OCI-LY7 (cell line): ENCODE data around the gene THSD7A. TPM values are rescaled to one million over a fixed set of nuclear protein-coding genes. Genes with fewer than 3 reads are reported as not detected.

Experiments
- BruUV-seq: library from RNA; stranded (reverse); fragments of 400-500 nt; replicated peaks from 2 replicates; lab custom pipeline; 2021; lab: Mats Ljungman, UMichigan
- CTCF ChIA-PET: fragments of 300-600 bp; sonication (Branson Sonifier 250); formaldehyde crosslinking; loops from one replicate; lab custom pipeline; 2022; ENCODE audit warnings: antibody characterized with exemption; ENCODE audit not compliant: unreplicated experiment; lab: Charles Lee
- POLR2A ChIA-PET: fragments of 300-600 bp; sonication (Branson Sonifier 250); formaldehyde crosslinking; loops from one replicate; lab custom pipeline; 2022; ENCODE audit warnings: antibody characterized with exemption; lab: Charles Lee
- DNase-seq: peaks from one replicate; pipeline ENCODE4 v3.0.0-alpha.2; 2015; ENCODE audit warnings: low spot score
- H2AFZ ChIP-seq: fragments of 200-600 bp; sonication (generic), shearing (Covaris generic); 2 replicates; pipeline ENCODE4 v1.6.1; 2014; ENCODE audit warnings: mild to moderate bottlenecking, antibody characterized with exemption, low read length, moderate library complexity
- H3K27ac ChIP-seq: fragments of 200-600 bp; sonication (generic); 2 replicates; pipeline ENCODE4 v1.5.1; 2014; ENCODE audit warnings: mixed run types, low read depth, mild to moderate bottlenecking, moderate library complexity, low read length, inconsistent platforms; ENCODE audit not compliant: poor library complexity, severe bottlenecking
- H3K36me3 ChIP-seq: fragments of 200-600 bp; sonication (generic); 2 replicates; pipeline ENCODE4 v1.6.1; 2014; ENCODE audit warnings: mild to moderate bottlenecking, antibody characterized with exemption, low read length, moderate library complexity, mixed read lengths; ENCODE audit not compliant: insufficient read depth
- H3K4me1 ChIP-seq: fragments of 200-600 bp; sonication (generic); 2 replicates; pipeline ENCODE4 v1.5.1; 2014; ENCODE audit warnings: mild to moderate bottlenecking, low read length; ENCODE audit not compliant: insufficient read depth, poor library complexity, severe bottlenecking
- H3K4me2 ChIP-seq: fragments of 200-600 bp; sonication (generic); 2 replicates; pipeline ENCODE4 v1.6.1; 2014; ENCODE audit warnings: mild to moderate bottlenecking, low read length
- H3K4me3 ChIP-seq: fragments of 200-600 bp; sonication (generic); 2 replicates; pipeline ENCODE4 v1.5.1; 2014; ENCODE audit warnings: mild to moderate bottlenecking, low read depth, low read length; ENCODE audit not compliant: poor library complexity, severe bottlenecking
- H3K79me2 ChIP-seq: fragments of 200-600 bp; sonication (generic); 2 replicates; pipeline ENCODE4 v1.6.1; 2016; ENCODE audit warnings: low read depth, mild to moderate bottlenecking, low read length, moderate library complexity, mixed read lengths; ENCODE audit not compliant: insufficient read depth
- H3K9me2 ChIP-seq: fragments of 200-600 bp; sonication (generic); 2 replicates; pipeline ENCODE4 v1.6.1; 2016; ENCODE audit warnings: mild to moderate bottlenecking, low read length, mixed read lengths; ENCODE audit not compliant: insufficient read depth
- H3K9me3 ChIP-seq: fragments of 200-600 bp; sonication (generic); 2 replicates; pipeline ENCODE4 v1.6.1; 2014; ENCODE audit warnings: mild to moderate bottlenecking, mixed run types, low read length, mixed read lengths
- H4K20me1 ChIP-seq: fragments of 200-600 bp; sonication (generic); 2 replicates; pipeline ENCODE4 v1.6.1; 2014; ENCODE audit warnings: mild to moderate bottlenecking, antibody characterized with exemption, low read length, moderate library complexity, mixed read lengths; ENCODE audit not compliant: insufficient read depth
- EZH2phosphoT487 ChIP-seq: fragments of 200-600 bp; sonication (generic); IDR thresholded peaks from 2 replicates; pipeline ENCODE4 v1.6.1; 2018; ENCODE audit warnings: low read depth, borderline replicate concordance, mild to moderate bottlenecking, mixed run types, antibody characterized with exemption, low read length, moderate library complexity, mixed read lengths
- intact Hi-C: fragments of 100-400 bp; cut with micrococcal nuclease; formaldehyde crosslinking; loops from one replicate; pipeline ENCODE4 v1.10.0; 2022; ENCODE audit not compliant: unreplicated experiment
- total RNA-seq, 2 experiments: library from RNA; depleted of rRNA in 1 of 2; stranded (reverse); fragments of >200 nt in 1 of 2; shearing (Covaris generic) in 1 of 2; gene quantifications; 2 replicates each; pipeline ENCODE4 v1.2.3, GENCODE V29; 2014 to 2022
- TF ChIP-seq, protein P1 (sequence below): fragments of 200-600 bp; sonication (generic); conservative IDR thresholded peaks from 2 replicates; pipeline ENCODE4 v1.5.1; 2014; ENCODE audit warnings: mild to moderate bottlenecking, antibody characterized with exemption, low read length, moderate library complexity, mixed read lengths

Gene THSD7A
- total RNA-seq, 2 experiments from 2014 or later, result 0.13 TPM; not detected in 1

GRCh38 chr7:11751807-11752389 is 80.1 kb downstream of the THSD7A start:
- DNase-seq, result no peak
- ChIA-PET CTCF (no interaction called here), POLR2A (interaction anchor here (0.7 kb wide), 1 partner anchor 76 kb away, joined by 3 read pairs; no protein-coding TSS in a partner anchor)
- Histone ChIP-seq H3K9me2 (no peaks in the 10 kb centered on the region), H3K27ac (no peak overlapping the region), H3K36me3 (no peaks in the 10 kb centered on the region), H3K4me2 (no peak overlapping the region), H3K79me2 (no peaks in the 10 kb centered on the region), H3K9me3 (no peaks in the 10 kb centered on the region), H4K20me1 (no peaks in the 10 kb centered on the region), H2AFZ (no peak overlapping the region), H3K4me3 (no peak overlapping the region), H3K4me1 (no peaks in the 10 kb centered on the region)
- TF ChIP-seq, protein P1, sequence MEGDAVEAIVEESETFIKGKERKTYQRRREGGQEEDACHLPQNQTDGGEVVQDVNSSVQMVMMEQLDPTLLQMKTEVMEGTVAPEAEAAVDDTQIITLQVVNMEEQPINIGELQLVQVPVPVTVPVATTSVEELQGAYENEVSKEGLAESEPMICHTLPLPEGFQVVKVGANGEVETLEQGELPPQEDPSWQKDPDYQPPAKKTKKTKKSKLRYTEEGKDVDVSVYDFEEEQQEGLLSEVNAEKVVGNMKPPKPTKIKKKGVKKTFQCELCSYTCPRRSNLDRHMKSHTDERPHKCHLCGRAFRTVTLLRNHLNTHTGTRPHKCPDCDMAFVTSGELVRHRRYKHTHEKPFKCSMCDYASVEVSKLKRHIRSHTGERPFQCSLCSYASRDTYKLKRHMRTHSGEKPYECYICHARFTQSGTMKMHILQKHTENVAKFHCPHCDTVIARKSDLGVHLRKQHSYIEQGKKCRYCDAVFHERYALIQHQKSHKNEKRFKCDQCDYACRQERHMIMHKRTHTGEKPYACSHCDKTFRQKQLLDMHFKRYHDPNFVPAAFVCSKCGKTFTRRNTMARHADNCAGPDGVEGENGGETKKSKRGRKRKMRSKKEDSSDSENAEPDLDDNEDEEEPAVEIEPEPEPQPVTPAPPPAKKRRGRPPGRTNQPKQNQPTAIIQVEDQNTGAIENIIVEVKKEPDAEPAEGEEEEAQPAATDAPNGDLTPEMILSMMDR, result no peak
- TF ChIP-seq EZH2phosphoT487, result no peak
- intact Hi-C loops, result no loop called here
- no TSS peak for BruUV-seq

GRCh38 chr7:11751315-11751714 is 80.7 kb downstream of the THSD7A start:
- ChIA-PET CTCF (no interaction called here), POLR2A (interaction anchor here (0.7 kb wide), 1 partner anchor 77 kb away, joined by 3 read pairs; no protein-coding TSS in a partner anchor)
- Histone ChIP-seq H3K4me3 (no peak overlapping the region), H3K4me1 (no peaks in the 10 kb centered on the region), H3K36me3 (no peaks in the 10 kb centered on the region), H3K9me2 (no peaks in the 10 kb centered on the region), H3K9me3 (no peaks in the 10 kb centered on the region), H4K20me1 (no peaks in the 10 kb centered on the region), H3K4me2 (no peak overlapping the region), H2AFZ (no peak overlapping the region), H3K79me2 (no peaks in the 10 kb centered on the region), H3K27ac (no peak overlapping the region)
- DNase-seq, result no peak
- BruUV-seq, result no TSS peak
- intact Hi-C loops, result no loop called here
- TF ChIP-seq, protein P1, result no peak
- TF ChIP-seq EZH2phosphoT487, result no peak

DNA sequence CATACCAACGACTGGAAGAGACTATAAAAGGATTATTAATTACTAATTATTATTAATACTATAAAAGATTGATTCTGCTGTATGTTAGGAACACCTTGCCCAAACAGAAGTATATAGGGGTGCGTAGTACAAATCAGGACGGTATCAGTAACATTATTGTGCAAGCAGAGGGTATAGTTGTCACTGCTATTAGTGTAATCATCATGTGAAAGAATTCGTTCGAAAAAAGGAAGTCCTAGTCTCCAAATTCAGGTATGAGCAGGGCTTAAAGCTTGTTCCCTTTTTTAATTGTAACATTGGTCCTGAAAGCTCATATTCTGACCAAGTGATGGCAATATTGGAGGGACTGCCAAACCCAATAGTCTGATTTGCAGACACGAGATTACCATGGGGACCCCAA is 81.8 kb downstream of the THSD7A start:
- intact Hi-C loops, result no loop called here
- H3K9me3 ChIP-seq, result no peaks in the 10 kb centered on the region
- CTCF ChIA-PET, result no interaction called here
- no peaks in the 10 kb centered on the region for H3K9me2 ChIP-seq
- POLR2A ChIA-PET, result interaction anchor here (1.0 kb wide), 1 partner anchor 18 kb away, joined by 4 read pairs; no protein-coding TSS in a partner anchor
- no peak overlapping the region for H3K27ac ChIP-seq
- no peaks in the 10 kb centered on the region for H3K79me2 ChIP-seq
- no peak for DNase-seq
- H3K36me3 ChIP-seq, result no peaks in the 10 kb centered on the region
- H3K4me3 ChIP-seq, result no peak overlapping the region
- no peak overlapping the region for H3K4me2 ChIP-seq
- H3K4me1 ChIP-seq, result no peaks in the 10 kb centered on the region
- TF ChIP-seq EZH2phosphoT487, result no peak
- TF ChIP-seq, protein P1, result no peak
- no peaks in the 10 kb centered on the region for H4K20me1 ChIP-seq
- no peak overlapping the region for H2AFZ ChIP-seq
- BruUV-seq, result no TSS peak
